ENCODE measurements around the gene NPFFR1. TPM values are rescaled to one million over a fixed set of nuclear protein-coding genes. Genes with fewer than 3 reads are reported as not detected.

Gene NPFFR1
- not detected for total RNA-seq

GRCh38 chr10:70283445-70284399 lies at the start of gene NPFFR1:
TSS of gene NPFFR1 (minus strand) at chr10:70284004. CDS start at chr10:70283676, 328 bp downstream.
- ChIA-PET CTCF (no interaction called here), POLR2A (no interaction called here)

- CTCF ChIA-PET, result interaction anchor here (0.7 kb wide), 1 partner anchor 31 kb away, joined by 4 read pairs; no protein-coding TSS in a partner anchor
- POLR2A ChIA-PET, result no interaction called here
Measured at GRCh38 chr10:70333268-70333667, 49.5 kb upstream of the NPFFR1 start.

- POLR2A ChIA-PET, result no interaction called here
- CTCF ChIA-PET, result no interaction called here
Measured at GRCh38 chr10:70331486-70332268, 47.9 kb upstream of the NPFFR1 start.

- ChIA-PET POLR2A (no interaction called here), CTCF (no interaction called here)
Measured at GRCh38 chr10:70331160-70331485, 47.3 kb upstream of the NPFFR1 start.

GRCh38 chr10:70330671-70331070 lies 46.9 kb upstream of the NPFFR1 start:
- ChIA-PET POLR2A (no interaction called here), CTCF (no interaction called here)

GRCh38 chr10:70328967-70329366 lies 45.2 kb upstream of the NPFFR1 start:
- ChIA-PET POLR2A (no interaction called here), CTCF (interaction anchor here (0.7 kb wide), 2 partner anchors 100 to 805 kb away, joined by 3 to 4 read pairs; no protein-coding TSS in a partner anchor)

- ChIA-PET POLR2A (no interaction called here), CTCF (interaction anchor here (1.5 kb wide), 1 partner anchor 212 kb away, joined by 3 read pairs; no protein-coding TSS in a partner anchor)
Measured at GRCh38 chr10:70328018-70328417, 44.2 kb upstream of the NPFFR1 start.

- POLR2A ChIA-PET, result no interaction called here
- CTCF ChIA-PET, result interaction anchor here (0.6 kb wide), 1 partner anchor 1591 kb away, joined by 3 read pairs; no protein-coding TSS in a partner anchor
Measured at GRCh38 chr10:70324951-70325781, 41.4 kb upstream of the NPFFR1 start.

GRCh38 chr10:70324339-70324861 lies 40.6 kb upstream of the NPFFR1 start:
- ChIA-PET POLR2A (interaction anchor here (1.2 kb wide), 1 partner anchor 31 kb away, joined by 3 read pairs; no protein-coding TSS in a partner anchor), CTCF (interaction anchor here (1.0 to 1.5 kb wide), 2 partner anchors 40 to 52 kb away, joined by 3 to 8 read pairs; no protein-coding TSS in a partner anchor)

GRCh38 chr10:70323697-70324338 lies 40.0 kb upstream of the NPFFR1 start:
- ChIA-PET POLR2A (interaction anchor here (1.2 kb wide), 1 partner anchor 31 kb away, joined by 3 read pairs; no protein-coding TSS in a partner anchor), CTCF (interaction anchor here (1.0 to 1.5 kb wide), 2 partner anchors 41 to 51 kb away, joined by 3 to 8 read pairs; no protein-coding TSS in a partner anchor)

GRCh38 chr10:70323138-70323696 lies 39.4 kb upstream of the NPFFR1 start:
- ChIA-PET POLR2A (interaction anchor here (1.2 kb wide), 1 partner anchor 32 kb away, joined by 3 read pairs; no protein-coding TSS in a partner anchor), CTCF (interaction anchor here (1.0 to 1.5 kb wide), 3 partner anchors 34 to 58 kb away, joined by 3 to 8 read pairs (median 3); no protein-coding TSS in a partner anchor)

- POLR2A ChIA-PET, result no interaction called here
- CTCF ChIA-PET, result interaction anchor here (1.0 to 1.6 kb wide), 3 partner anchors 35 to 57 kb away, joined by 3 read pairs; no protein-coding TSS in a partner anchor
Measured at GRCh38 chr10:70321897-70322890, 38.4 kb upstream of the NPFFR1 start.

GRCh38 chr10:70321233-70321632 lies 37.4 kb upstream of the NPFFR1 start:
- ChIA-PET POLR2A (no interaction called here), CTCF (interaction anchor here (1.6 kb wide), 1 partner anchor 44 kb away, joined by 3 read pairs; no protein-coding TSS in a partner anchor)

GRCh38 chr10:70320751-70321150 lies 36.9 kb upstream of the NPFFR1 start:
- ChIA-PET CTCF (interaction anchor here (0.7 to 1.6 kb wide), 2 partner anchors 44 to 89 kb away, joined by 3 read pairs; no protein-coding TSS in a partner anchor), POLR2A (no interaction called here)

- CTCF ChIA-PET, result no interaction called here
- POLR2A ChIA-PET, result no interaction called here
Measured at GRCh38 chr10:70319824-70320223, 36.0 kb upstream of the NPFFR1 start.

GRCh38 chr10:70319183-70319582 lies 35.4 kb upstream of the NPFFR1 start:
- CTCF ChIA-PET, result no interaction called here
- POLR2A ChIA-PET, result no interaction called here

- POLR2A ChIA-PET, result no interaction called here
- CTCF ChIA-PET, result no interaction called here
Measured at GRCh38 chr10:70317943-70318318, 34.1 kb upstream of the NPFFR1 start.

Data from activated CD8-positive, alpha-beta memory T cell treated with anti-CD3 and anti-CD28 coated beads for 36 hours (primary cell).